Upper lobe of left lung (tissue), 6 donors: Measurements from ENCODE around the gene IFIT1. TPM values are rescaled to one million over a fixed set of nuclear protein-coding genes. Genes with fewer than 3 reads are reported as not detected.

Experiments used
- ATAC-seq, 2 donors: fragments of 200-7000 bp; cut with Tn5 transposase; one replicate each; pipeline ENCODE4 v1.9.1; 2022; ENCODE audit warnings: mild to moderate bottlenecking in 2 of 2, moderate library complexity in 2 of 2; ENCODE audit not compliant: low FRiP score in 2 of 2
- DNase-seq, 2 donors: peaks; one replicate each; pipeline ENCODE4 v3.0.0-alpha.2; 2019 to 2020
- H3K27ac ChIP-seq, 4 donors: fragments of 200-600 bp; sonication (generic); one replicate each; pipeline ENCODE4 v1.5.1; 2016 to 2019
- H3K27me3 ChIP-seq, 4 donors: fragments of 200-600 bp; sonication (generic); one replicate each; pipeline ENCODE4 v1.5.1; 2017 to 2019
- H3K36me3 ChIP-seq, 4 donors: fragments of 200-600 bp; sonication (generic); one replicate each; pipeline ENCODE4 v1.5.1; 2016 to 2019
- H3K4me1 ChIP-seq, 4 donors: fragments of 200-600 bp; sonication (generic); one replicate each; pipeline ENCODE4 v1.5.1; 2018 to 2019
- H3K4me3 ChIP-seq, 4 donors: fragments of 200-600 bp; sonication (generic); one replicate each; pipeline ENCODE4 v1.5.1; 2017 to 2019; ENCODE audit warnings: mild to moderate bottlenecking in 2 of 4, moderate library complexity in 1 of 4
- H3K9me3 ChIP-seq, 4 donors: fragments of 200-600 bp; sonication (generic); one replicate each; pipeline ENCODE4 v1.5.1; 2018 to 2019
- CTCF ChIP-seq, 6 experiments: fragments of 450-650 bp in 4 of 6; fragments of 200-600 bp in 2 of 6; sonication (generic) in 2 of 6; IDR thresholded peaks; one replicate each; pipeline ENCODE4 v1.5.1; 2016 to 2019; ENCODE audit warnings: antibody characterized with exemption in 6 of 6
- EP300 ChIP-seq, 4 donors: sonication (generic); formaldehyde crosslinking; IDR thresholded peaks; one replicate each; pipeline ENCODE4 v1.5.1; 2017; ENCODE audit warnings: antibody characterized with exemption in 4 of 4, control low read depth in 2 of 4
- POLR2A ChIP-seq, 4 donors: fragments of 450-650 bp; IDR thresholded peaks; one replicate each; pipeline ENCODE4 v1.5.1; 2016 to 2017; ENCODE audit warnings: antibody characterized with exemption in 4 of 4, mild to moderate bottlenecking in 2 of 4
- POLR2AphosphoS5 ChIP-seq, 2 donors: sonication (generic); formaldehyde crosslinking; IDR thresholded peaks; one replicate each; pipeline ENCODE4 v1.5.1; 2017; ENCODE audit warnings: antibody characterized with exemption in 2 of 2
- WGBS, 2 donors: methylation state at CpG; one replicate each; pipeline ENCODE4 v1.1.5; 2017 to 2018; 5-methylcytosine and 5-hydroxymethylcytosine counted together
- total RNA-seq, 6 donors: library from RNA; depleted of rRNA in 4 of 6; stranded (reverse); fragments of >200 nt in 4 of 6; gene quantifications; one replicate each; pipeline versions ENCODE4 v1.1.0 to v1.2.1, GENCODE V29; 2016 to 2021
- donor health status: DM: no; HTN: no; CAD: no; lungs with moderate emphysema.
- donor health status: DM: no; HTN: yes; CAD: no; lungs with severe emphysema.

The IFIT1 gene
- 10 to 100 TPM in 5 of 6 donors, 1 to 10 TPM in 1; 9.8 to 54.9 (median 18.1) TPM for total RNA-seq

- DNase-seq (peak in 1 of 2 donors; percentile 60), ATAC-seq (peak; percentile 94 to 95)
- peaks cover 21 to 38% (median 27%) of the 10 kb centered on the region in 4 donors for H3K4me1 ChIP-seq
- H3K36me3 ChIP-seq, result no peaks in the 10 kb centered on the region
- H3K27ac ChIP-seq, result peak within 1 kb of the TSS; percentile 74 to 87 (median 84)
- WGBS, 2 donors, result 1 to 2% methylated on average over 8 of the region's 8 CpGs
- H3K9me3 ChIP-seq, result no peaks in the 10 kb centered on the region
- peak within 1 kb of the TSS; percentile 44 to 61 (median 54) for H3K4me3 ChIP-seq
- H3K27me3 ChIP-seq, result no peaks in the 10 kb centered on the region
- TF ChIP-seq POLR2A (IDR thresholded peaks at IDR 0.05), result peak in 1 of 4 donors; percentile 59
- no peak for TF ChIP-seq CTCF (IDR thresholded peaks at IDR 0.05)
- TF ChIP-seq POLR2AphosphoS5 (IDR thresholded peaks at IDR 0.05), result peak in 1 of 2 donors; percentile 24
- TF ChIP-seq EP300 (IDR thresholded peaks at IDR 0.05), result no peak
Measured at GRCh38 chr10:89391907-89392756, at the start of gene IFIT1. Gene IFIT1 (plus strand): TSS chr10:89392623. CDS start chr10:89392713, 90 bp downstream.

- DNase-seq (no peak), ATAC-seq (no peak)
- no peaks in the 10 kb centered on the region for H3K27me3 ChIP-seq
- 86 to 87% methylated on average over 5 of the region's 5 CpGs for WGBS, 2 donors
- peaks cover 18 to 35% (median 20%) of the 10 kb centered on the region in 4 donors for H3K4me1 ChIP-seq
- H3K27ac ChIP-seq, result peak overlapping the region in 1 of 4 donors; percentile 46
- H3K36me3 ChIP-seq, result peaks cover 0 to 19% (median 15%) of the 10 kb centered on the region in 4 donors
- no peak overlapping the region for H3K4me3 ChIP-seq
- TF ChIP-seq CTCF (IDR thresholded peaks at IDR 0.05), result no peak
- no peak for TF ChIP-seq EP300 (IDR thresholded peaks at IDR 0.05)
- TF ChIP-seq POLR2A (IDR thresholded peaks at IDR 0.05), result no peak
- H3K9me3 ChIP-seq, result no peaks in the 10 kb centered on the region
Measured at GRCh38 chr10:89343089-89343767, 49.2 kb upstream of the IFIT1 start.

- no peak for ATAC-seq
- peaks cover 23 to 42% (median 27%) of the 10 kb centered on the region in 4 donors for H3K4me1 ChIP-seq
- no peak for TF ChIP-seq POLR2AphosphoS5 (IDR thresholded peaks at IDR 0.05)
- no peak for TF ChIP-seq CTCF (IDR thresholded peaks at IDR 0.05)
- TF ChIP-seq EP300 (IDR thresholded peaks at IDR 0.05), result no peak
- no peak for TF ChIP-seq POLR2A (IDR thresholded peaks at IDR 0.05)
- 58 to 70% methylated on average over 2 of the region's 2 CpGs for WGBS, 2 donors
- DNase-seq, result no peak
- no peak overlapping the region for H3K4me3 ChIP-seq
- H3K9me3 ChIP-seq, result no peaks in the 10 kb centered on the region
- no peaks in the 10 kb centered on the region for H3K27me3 ChIP-seq
- H3K27ac ChIP-seq, result no peak overlapping the region
- H3K36me3 ChIP-seq, result peaks cover 0 to 10% (median 8%) of the 10 kb centered on the region in 4 donors
Measured at GRCh38 chr10:89344156-89344555, 48.3 kb upstream of the IFIT1 start.

- no peak for TF ChIP-seq EP300 (IDR thresholded peaks at IDR 0.05)
- TF ChIP-seq POLR2AphosphoS5 (IDR thresholded peaks at IDR 0.05), result no peak
- TF ChIP-seq CTCF (IDR thresholded peaks at IDR 0.05), result no peak
- no peak for TF ChIP-seq POLR2A (IDR thresholded peaks at IDR 0.05)
- Histone ChIP-seq H3K9me3 (no peaks in the 10 kb centered on the region), H3K36me3 (no peaks in the 10 kb centered on the region), H3K27ac (peak overlapping the region in 3 of 4 donors; percentile 11 to 72 (median 68)), H3K27me3 (no peaks in the 10 kb centered on the region), H3K4me3 (no peak overlapping the region), H3K4me1 (peaks cover 26 to 46% (median 31%) of the 10 kb centered on the region in 4 donors)
- DNase-seq, result no peak
- ATAC-seq, result no peak
- WGBS, 2 donors, result 82 to 85% methylated on average over 4 of the region's 4 CpGs
Measured at GRCh38 chr10:89345367-89346000, 46.9 kb upstream of the IFIT1 start.
